Effector memory CD8-positive, alpha-beta T cell (primary cell): ENCODE data around the gene PC.
"Not testable (repeated sequence)": the region's sequence is repeated elsewhere in the genome, so short reads cannot be mapped to it uniquely, and the experiment has no call there.

Experiments used
- ATAC-seq: fragments of 150-1000 bp; cut with Tn5 transposase; replicated peaks from 2 replicates; pipeline ENCODE4 v1.10.0; 2021; ENCODE audit warnings: mild to moderate bottlenecking, moderate library complexity
- DNase-seq, 3 experiments: peaks; one replicate each; pipeline ENCODE4 v3.0.0; 2021
- H3K27ac Mint-ChIP-seq, 2 donors: one replicate each; pipeline ENCODE4 v1.8.0; 2022; ENCODE audit warnings: mild to moderate bottlenecking in 2 of 2, mixed read lengths in 2 of 2, moderate library complexity in 2 of 2
- H3K27me3 Mint-ChIP-seq, 2 donors: one replicate each; pipeline ENCODE4 v1.8.0; 2022; ENCODE audit warnings: mixed read lengths in 2 of 2
- H3K36me3 Mint-ChIP-seq: one replicate; pipeline ENCODE4 v1.8.0; 2022; ENCODE audit warnings: mild to moderate bottlenecking, moderate library complexity, mixed read lengths; ENCODE audit not compliant: insufficient read depth
- H3K4me1 Mint-ChIP-seq, 2 donors: one replicate each; pipeline ENCODE4 v1.8.0; 2022; ENCODE audit warnings: low read depth in 2 of 2, mixed read lengths in 2 of 2
- H3K4me3 Mint-ChIP-seq, 2 donors: one replicate each; pipeline ENCODE4 v1.8.0; 2022; ENCODE audit warnings: mild to moderate bottlenecking in 2 of 2, mixed read lengths in 2 of 2, moderate library complexity in 2 of 2
- H3K9me3 Mint-ChIP-seq, 2 donors: one replicate each; pipeline ENCODE4 v1.8.0; 2022; ENCODE audit warnings: mixed read lengths in 2 of 2
- total RNA-seq, 9 experiments: gene quantifications; one replicate each; lab custom pipeline; 2026; lab: John Stamatoyannopoulos, UW

Gene PC
- total RNA-seq: 2.0 to 11.0 (median 6.3) reads per million in 9 experiments

GRCh38 chr11:66958232-66958955 is at the start of gene PC:
Gene PC (minus strand): TSS chr11:66958383. CDS start chr11:66872159, 86,224 bp downstream.
- Mint-ChIP-seq H3K27me3 (no peaks in the 10 kb centered on the region), H3K4me1 (peaks cover 9 to 14% of the 10 kb centered on the region in 2 donors), H3K4me3 (peak within 1 kb of the TSS; percentile 75 to 79), H3K9me3 (no peaks in the 10 kb centered on the region), H3K36me3 (peaks cover 8% of the 10 kb centered on the region), H3K27ac (peak within 1 kb of the TSS; percentile 47 to 78)
- ATAC-seq (peak; percentile 93), DNase-seq (peak; percentile 93 to 94 (median 93))

GRCh38 chr11:67007126-67007525 is 48.9 kb upstream of the PC start:
- ATAC-seq (no peak), DNase-seq (no peak)
- H3K4me1 Mint-ChIP-seq: peaks cover 4 to 5% of the 10 kb centered on the region in 2 donors
- H3K36me3 Mint-ChIP-seq: peaks cover 3% of the 10 kb centered on the region
- H3K27me3 Mint-ChIP-seq: peaks cover 0 to 5% of the 10 kb centered on the region in 2 donors
- no peaks in the 10 kb centered on the region for H3K9me3 Mint-ChIP-seq
- H3K27ac Mint-ChIP-seq: no peak overlapping the region
- H3K4me3 Mint-ChIP-seq: no peak overlapping the region

- ATAC-seq (no peak), DNase-seq (no peak)
- peak overlapping the region in 1 of 2 donors; percentile 35 for H3K27ac Mint-ChIP-seq
- no peak overlapping the region for H3K4me3 Mint-ChIP-seq
- H3K36me3 Mint-ChIP-seq: peaks cover 3% of the 10 kb centered on the region
- H3K27me3 Mint-ChIP-seq: peaks cover 0 to 5% of the 10 kb centered on the region in 2 donors
- peaks cover 4 to 5% of the 10 kb centered on the region in 2 donors for H3K4me1 Mint-ChIP-seq
- no peaks in the 10 kb centered on the region for H3K9me3 Mint-ChIP-seq
Measured at GRCh38 chr11:67006029-67006884, 48.1 kb upstream of the PC start.

- not testable (repeated sequence) for H3K36me3 Mint-ChIP-seq, H3K27ac Mint-ChIP-seq, ATAC-seq, H3K27me3 Mint-ChIP-seq, H3K4me3 Mint-ChIP-seq, H3K4me1 Mint-ChIP-seq, H3K9me3 Mint-ChIP-seq, DNase-seq
Measured at GRCh38 chr11:67005200-67005599, 47.0 kb upstream of the PC start.

GRCh38 chr11:67002921-67003411 is 44.8 kb upstream of the PC start:
- no peak overlapping the region for H3K27ac Mint-ChIP-seq
- peaks cover 0 to 11% of the 10 kb centered on the region in 2 donors for H3K27me3 Mint-ChIP-seq
- H3K9me3 Mint-ChIP-seq: no peaks in the 10 kb centered on the region
- H3K4me3 Mint-ChIP-seq: no peak overlapping the region
- H3K4me1 Mint-ChIP-seq: peaks cover 4 to 5% of the 10 kb centered on the region in 2 donors
- ATAC-seq (no peak), DNase-seq (no peak)
- H3K36me3 Mint-ChIP-seq: peaks cover 3% of the 10 kb centered on the region

- peaks cover 0 to 17% of the 10 kb centered on the region in 2 donors for H3K27me3 Mint-ChIP-seq
- ATAC-seq (no peak), DNase-seq (no peak)
- H3K27ac Mint-ChIP-seq: no peak overlapping the region
- no peak overlapping the region for H3K4me3 Mint-ChIP-seq
- H3K36me3 Mint-ChIP-seq: peaks cover 3% of the 10 kb centered on the region
- peaks cover 4 to 5% of the 10 kb centered on the region in 2 donors for H3K4me1 Mint-ChIP-seq
- no peaks in the 10 kb centered on the region for H3K9me3 Mint-ChIP-seq
Measured at GRCh38 chr11:67002297-67002913, 44.2 kb upstream of the PC start.

- Mint-ChIP-seq H3K4me3 (no peak overlapping the region), H3K36me3 (peaks cover 3% of the 10 kb centered on the region), H3K27me3 (peaks cover 6 to 28% of the 10 kb centered on the region in 2 donors), H3K4me1 (peaks cover 2% of the 10 kb centered on the region in 2 donors), H3K9me3 (no peaks in the 10 kb centered on the region), H3K27ac (no peak overlapping the region)
- DNase-seq (no peak), ATAC-seq (no peak)
Measured at GRCh38 chr11:67001332-67001731, 43.1 kb upstream of the PC start.

GRCh38 chr11:66999555-66999954 is 41.4 kb upstream of the PC start:
- ATAC-seq (no peak), DNase-seq (no peak)
- Mint-ChIP-seq H3K4me1 (no peaks in the 10 kb centered on the region), H3K36me3 (no peaks in the 10 kb centered on the region), H3K9me3 (no peaks in the 10 kb centered on the region), H3K4me3 (no peak overlapping the region), H3K27ac (no peak overlapping the region), H3K27me3 (peaks cover 6 to 33% of the 10 kb centered on the region in 2 donors)

- no peaks in the 10 kb centered on the region for H3K36me3 Mint-ChIP-seq
- ATAC-seq: no peak
- H3K4me3 Mint-ChIP-seq: no peak overlapping the region
- no peak overlapping the region for H3K27ac Mint-ChIP-seq
- DNase-seq: no peak
- no peaks in the 10 kb centered on the region for H3K4me1 Mint-ChIP-seq
- H3K27me3 Mint-ChIP-seq: peaks cover 13 to 40% of the 10 kb centered on the region in 2 donors
- no peaks in the 10 kb centered on the region for H3K9me3 Mint-ChIP-seq
Measured at GRCh38 chr11:66996609-66997273, 38.6 kb upstream of the PC start.

- ATAC-seq: no peak
Measured at GRCh38 chr11:66992041-66992440, 33.9 kb upstream of the PC start.

GRCh38 chr11:66989360-66989759 is 31.2 kb upstream of the PC start:
- not testable (repeated sequence) for H3K9me3 Mint-ChIP-seq, H3K4me1 Mint-ChIP-seq, H3K4me3 Mint-ChIP-seq, ATAC-seq, H3K27ac Mint-ChIP-seq, H3K36me3 Mint-ChIP-seq, DNase-seq
- H3K27me3 Mint-ChIP-seq: peaks cover 6 to 31% of the 10 kb centered on the region in 2 donors

More at GRCh38 chr11:66992041-66992440, 33.9 kb upstream of the PC start:
- Mint-ChIP-seq H3K9me3 (no peaks in the 10 kb centered on the region), H3K36me3 (no peaks in the 10 kb centered on the region), H3K4me3 (no peak overlapping the region), H3K27ac (no peak overlapping the region), H3K4me1 (peaks cover 0 to 2% of the 10 kb centered on the region in 2 donors), H3K27me3 (peaks cover 11 to 35% of the 10 kb centered on the region in 2 donors)
- DNase-seq: no peak

- H3K4me1 Mint-ChIP-seq, H3K4me3 Mint-ChIP-seq, H3K36me3 Mint-ChIP-seq, ATAC-seq, H3K27ac Mint-ChIP-seq, H3K9me3 Mint-ChIP-seq, DNase-seq: not testable (repeated sequence)
- H3K27me3 Mint-ChIP-seq: peaks cover 0 to 37% of the 10 kb centered on the region in 2 donors
Measured at GRCh38 chr11:66988741-66989140, 30.6 kb upstream of the PC start.
